SW480 (cell line): ENCODE measurements around the gene OSBPL5.
A peak's percentile ranks its signal among the peaks of the same experiment; 100 is the strongest.

Source experiments
- DNase-seq: peaks from one replicate; pipeline ENCODE4 v3.0.0-alpha.2; 2016; ENCODE audit warnings: low spot score

Gene OSBPL5

DNA sequence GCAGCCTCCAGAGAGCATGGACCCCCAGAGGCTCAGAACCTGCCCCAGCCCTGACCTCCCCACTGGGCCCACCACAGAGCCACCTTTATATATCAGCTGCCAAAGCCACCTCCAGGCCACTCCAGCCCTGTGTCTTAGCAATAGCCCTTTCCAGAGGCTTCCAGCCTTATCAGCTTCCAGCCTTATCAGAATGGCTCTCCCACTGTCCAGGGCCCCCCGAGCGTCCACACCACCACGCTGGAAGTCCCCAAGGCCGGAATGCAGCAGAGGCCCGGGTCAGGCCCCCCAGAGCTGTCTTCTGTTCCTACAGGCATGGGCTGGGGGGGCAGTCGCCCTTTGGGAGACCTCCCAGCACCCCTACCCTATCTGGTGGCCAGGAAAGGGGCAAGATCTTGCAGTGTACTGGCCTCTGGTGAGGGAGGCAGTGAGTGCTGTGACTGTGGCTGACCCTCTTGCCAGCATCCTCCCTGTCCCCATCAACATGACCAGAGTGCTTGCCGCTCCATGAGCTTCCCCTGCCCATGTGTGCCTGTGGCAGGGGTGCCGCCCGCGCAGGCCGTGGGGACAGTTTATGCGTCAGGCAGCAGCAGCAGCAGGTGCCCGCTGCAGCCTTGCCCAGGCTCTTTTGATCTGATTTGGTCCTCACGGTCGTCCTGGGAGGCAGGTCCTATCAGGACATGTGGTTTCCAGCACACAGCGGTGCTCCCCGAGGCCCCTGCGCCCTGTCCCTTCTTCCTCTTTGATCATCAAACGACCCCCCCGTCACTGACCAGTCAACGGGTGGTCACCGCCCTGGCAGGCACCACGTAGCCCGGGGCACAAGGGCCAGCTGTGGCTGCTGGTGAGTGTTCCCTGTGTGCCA is 15.9 kb downstream of the OSBPL5 start:
- peak; percentile 31 for DNase-seq

DNA sequence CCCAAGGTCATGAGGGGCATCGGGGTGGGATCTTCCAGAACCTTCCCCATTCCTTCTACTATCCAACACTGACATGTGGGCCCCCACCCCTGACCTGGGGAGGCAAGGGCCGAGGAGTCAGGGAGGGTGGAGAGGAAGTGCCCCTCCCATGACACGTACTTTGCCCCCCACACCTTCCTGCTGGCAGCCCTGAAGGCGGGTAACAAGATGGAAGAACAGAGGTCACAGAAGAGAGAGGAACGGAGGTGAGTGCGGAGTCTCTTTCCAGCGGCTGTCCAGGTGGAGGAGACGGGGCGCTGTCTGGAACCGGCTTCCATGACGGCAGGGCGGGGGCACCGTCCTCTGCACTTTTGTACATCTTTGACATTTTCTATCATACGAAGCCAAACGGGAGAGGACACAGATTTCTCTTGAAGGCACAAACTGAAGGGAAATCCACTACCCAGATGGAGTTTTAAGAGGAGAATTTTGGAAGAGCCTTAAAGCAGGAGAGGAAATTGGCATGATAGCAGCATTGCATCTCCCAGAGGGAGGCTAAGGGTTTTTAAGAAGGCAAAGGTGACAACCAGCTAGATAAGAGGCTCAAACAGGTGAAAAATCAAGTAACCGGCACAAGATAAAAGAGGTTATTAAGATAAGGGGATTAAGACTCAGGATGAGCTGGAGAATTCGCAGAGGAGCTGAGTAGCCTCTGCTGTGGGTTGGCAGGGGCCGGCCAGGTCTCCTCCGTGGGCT is 16.7 kb downstream of the OSBPL5 start:
- no peak for DNase-seq

GRCh38 chr11:3147626-3148025 is 17.5 kb downstream of the OSBPL5 start:
- DNase-seq, result no peak

DNA sequence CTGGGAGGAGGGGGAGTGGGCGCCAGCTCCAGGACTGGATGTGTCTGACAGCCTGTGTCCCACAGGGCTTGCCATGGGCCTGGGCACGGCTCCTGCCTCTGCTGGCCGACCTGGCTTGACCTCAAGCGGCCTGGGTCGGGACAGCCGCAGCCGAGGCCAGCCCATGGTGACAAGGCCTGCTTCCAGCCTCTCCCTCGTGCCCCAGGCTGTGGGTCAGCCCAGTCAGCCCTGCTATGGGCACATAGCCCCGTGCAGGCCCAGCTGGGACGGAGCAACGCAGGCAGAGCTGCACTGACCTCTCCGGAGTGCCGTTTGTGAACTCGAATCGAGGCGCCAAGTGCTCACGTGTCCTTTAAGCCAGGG is 17.9 kb downstream of the OSBPL5 start:
- DNase-seq, result no peak

DNA sequence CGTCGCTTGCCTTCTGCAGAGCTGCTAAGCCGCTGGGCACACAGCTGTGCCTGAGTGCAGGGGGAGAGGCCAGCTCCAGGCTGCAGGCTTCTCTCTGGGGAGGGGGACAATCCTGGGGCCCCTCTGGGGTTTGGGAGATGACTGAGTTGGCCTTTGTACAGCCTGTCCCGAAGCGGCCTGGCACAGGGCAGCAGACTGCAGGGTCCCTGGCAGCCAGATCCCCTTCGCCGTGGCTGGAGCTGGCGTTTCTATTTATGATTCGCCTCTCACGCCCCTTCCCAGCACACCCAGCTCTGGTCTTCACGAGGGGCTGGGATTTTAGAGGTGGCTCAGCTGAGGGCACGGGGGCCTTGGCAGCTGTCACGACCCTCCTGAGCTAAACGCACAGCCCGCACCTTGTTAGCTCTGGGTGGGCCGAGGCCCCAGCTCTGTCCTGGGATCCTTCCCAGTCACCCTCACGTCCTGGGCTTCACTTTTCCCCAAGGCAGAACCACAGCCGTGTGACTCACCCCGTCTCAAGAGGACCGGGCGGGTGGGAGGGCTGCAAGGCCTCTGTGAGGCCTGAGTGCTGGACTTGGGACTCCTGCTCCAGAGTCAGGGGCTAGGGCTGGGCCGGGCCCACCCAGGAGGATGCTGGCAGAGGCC is 18.4 kb downstream of the OSBPL5 start:
- DNase-seq, result no peak

- DNase-seq, result no peak
Measured at GRCh38 chr11:3145206-3145520, 19.9 kb downstream of the OSBPL5 start.

DNA sequence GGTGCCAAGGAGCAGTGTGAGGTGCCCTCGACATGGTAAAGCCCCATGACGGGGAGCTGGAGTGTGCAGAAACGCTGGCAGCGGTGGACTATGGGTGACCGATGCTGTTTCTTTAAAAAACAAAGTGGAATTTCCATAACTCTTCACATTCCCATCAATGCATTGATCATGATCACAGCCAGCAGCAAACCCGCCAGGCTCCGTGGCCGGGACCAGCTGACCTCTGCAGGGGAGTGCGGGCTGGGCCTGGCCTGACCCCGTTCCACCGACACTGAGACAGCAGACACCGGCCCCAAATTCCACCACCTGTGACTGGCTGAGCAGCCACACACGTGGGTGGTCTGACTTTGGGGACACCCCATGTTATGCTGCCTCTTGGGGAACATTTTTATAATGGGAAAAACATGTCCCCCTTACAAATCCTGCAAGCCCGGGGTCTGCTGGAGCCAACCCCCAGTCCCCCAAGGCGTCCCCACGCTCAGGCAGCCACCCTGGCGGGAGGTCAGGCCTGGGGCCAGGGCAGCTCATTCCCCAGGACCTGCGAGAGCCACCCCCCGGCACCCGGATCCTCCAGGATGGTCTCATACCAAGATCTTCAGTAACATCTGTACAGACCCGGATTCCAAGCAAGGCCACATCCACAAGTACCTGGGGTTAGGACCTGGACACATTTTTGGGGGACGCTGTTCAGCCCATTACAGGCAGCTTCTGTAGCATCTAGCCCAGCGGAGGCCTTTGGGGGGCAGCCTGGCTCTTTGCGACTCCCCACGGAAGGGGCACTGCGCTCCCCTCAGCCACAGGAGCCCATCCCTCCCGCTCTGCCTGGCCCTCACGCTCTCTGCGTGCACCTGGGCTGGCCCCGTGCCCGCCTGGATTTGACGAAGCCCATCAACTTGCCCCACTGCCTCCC is 20.6 kb downstream of the OSBPL5 start:
- DNase-seq, result no peak

GRCh38 chr11:3143136-3143880 is 21.8 kb downstream of the OSBPL5 start:
- no peak for DNase-seq

DNA sequence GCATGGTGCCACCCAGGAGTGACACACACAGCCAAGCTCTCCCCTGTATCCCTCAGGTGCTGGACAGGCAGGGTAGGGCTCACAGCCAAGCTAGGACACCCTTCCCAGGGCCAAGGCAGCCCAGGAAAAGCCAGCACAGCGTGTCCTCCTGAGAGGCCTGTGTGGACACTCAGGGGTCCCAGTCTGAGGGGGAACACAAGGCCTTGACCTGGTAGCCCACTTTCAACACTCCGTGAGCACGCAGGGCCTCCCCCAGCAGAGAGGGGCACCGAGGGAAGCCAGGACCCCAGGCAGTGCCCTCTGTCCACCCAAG is 24.9 kb downstream of the OSBPL5 start:
- DNase-seq, result no peak

DNA sequence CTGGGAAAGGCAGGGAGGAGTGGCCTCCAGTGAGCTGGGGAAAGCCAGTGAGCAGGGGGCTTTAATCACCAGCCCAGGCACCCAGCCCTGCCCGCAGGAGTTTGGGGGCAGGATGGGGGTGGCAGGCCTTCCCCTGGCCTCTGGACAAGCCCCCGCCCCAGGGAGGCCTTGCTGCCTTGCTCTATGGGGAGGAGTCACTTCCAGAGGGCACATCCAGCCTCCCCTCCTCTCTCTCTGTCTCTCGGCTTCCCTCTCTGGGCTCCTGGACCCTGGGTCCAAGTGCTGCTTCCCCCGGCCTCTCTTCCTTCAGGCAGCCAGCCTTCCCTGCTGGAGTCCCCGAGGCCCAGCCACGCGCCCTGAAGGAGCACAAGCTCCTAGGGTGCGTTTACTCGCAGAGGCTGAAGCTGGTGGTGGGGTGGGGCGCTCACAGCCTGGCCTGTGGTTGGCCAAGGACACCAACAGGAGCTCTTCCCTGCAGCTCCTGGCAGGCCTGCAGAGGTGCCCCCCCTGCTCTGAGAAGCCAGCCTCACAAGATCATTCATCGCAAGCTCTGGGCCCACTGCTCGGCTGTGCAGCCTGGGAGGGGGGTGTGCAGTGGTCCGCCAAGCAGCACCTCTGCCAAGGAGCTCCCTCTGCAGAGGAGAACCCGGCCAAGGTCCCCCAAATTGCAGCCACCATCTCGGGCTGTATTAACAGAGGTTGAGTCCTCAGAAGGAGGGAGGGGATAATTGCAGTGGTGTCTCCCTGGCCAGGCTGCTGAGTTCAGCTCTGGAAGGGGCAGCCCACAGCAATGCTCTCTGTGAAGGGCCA is 25.4 kb downstream of the OSBPL5 start:
- DNase-seq, result no peak

DNA sequence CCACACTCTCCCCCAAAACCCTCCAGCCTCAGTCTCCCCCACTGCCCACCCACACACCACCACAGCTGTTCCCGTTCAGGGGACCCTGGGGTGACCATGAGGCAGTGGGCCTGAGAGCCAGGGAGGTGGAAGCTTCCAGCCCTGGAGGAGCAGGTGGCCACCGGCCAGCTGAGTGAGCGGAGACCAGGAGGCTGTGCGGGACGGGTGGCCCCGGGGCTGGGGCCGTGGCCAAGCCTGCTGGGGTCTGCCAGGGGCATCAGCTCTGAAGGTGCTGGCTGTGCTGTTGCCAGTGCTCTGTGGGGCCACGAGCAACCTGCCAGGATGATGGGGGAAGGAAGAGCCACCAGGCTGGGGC is 26.0 kb downstream of the OSBPL5 start:
- no peak for DNase-seq

GRCh38 chr11:3138178-3139085 is 26.7 kb downstream of the OSBPL5 start:
- DNase-seq, result no peak

- DNase-seq, result no peak
Measured at GRCh38 chr11:3137486-3138177, 27.5 kb downstream of the OSBPL5 start.

DNA sequence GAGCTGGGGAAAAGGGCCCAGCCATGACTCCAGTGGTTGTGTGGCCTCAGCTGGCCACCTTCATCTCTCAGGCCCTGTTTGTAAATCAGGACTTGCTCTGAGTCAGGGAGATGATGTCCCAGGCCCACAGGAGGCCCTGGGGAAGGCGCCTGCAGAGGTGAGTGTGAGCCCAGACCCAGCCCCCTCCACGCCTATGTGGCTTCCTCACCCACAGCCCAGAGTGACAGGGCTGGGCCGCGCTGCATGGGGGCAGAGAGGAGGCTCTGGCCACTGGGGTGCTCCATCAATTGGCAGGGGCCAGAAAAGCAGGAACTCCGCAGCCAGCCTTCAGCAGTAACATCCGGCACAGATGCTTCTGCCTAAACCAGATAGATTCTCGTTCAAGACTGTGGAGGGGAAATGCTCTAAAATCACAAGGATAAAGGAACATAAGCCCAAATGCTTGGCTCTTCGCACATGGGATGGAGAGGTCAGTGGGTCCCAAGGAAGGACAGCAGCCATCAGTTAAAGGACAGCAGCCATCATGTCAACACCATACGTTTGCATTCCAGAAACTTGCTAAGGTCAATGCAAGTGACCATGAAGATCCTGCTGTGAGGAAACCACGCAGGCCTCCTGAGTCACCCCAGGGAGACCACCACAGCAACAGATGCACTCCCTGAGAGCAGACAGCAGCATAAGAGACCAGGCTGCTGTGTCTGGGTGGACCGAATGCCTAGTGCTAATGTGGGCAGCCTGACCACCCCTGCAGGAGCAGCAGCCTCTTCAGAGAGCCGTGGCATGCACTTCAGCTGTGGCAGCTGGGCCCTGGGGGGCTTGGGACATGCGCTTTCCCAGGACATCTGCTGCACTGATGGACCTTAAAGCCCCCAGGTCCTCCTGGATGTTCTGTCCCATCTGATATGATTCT is 28.3 kb downstream of the OSBPL5 start:
- no peak for DNase-seq

GRCh38 chr11:3135481-3136440 is 29.3 kb downstream of the OSBPL5 start:
- no peak for DNase-seq

GRCh38 chr11:3134651-3135480 is 30.2 kb downstream of the OSBPL5 start:
- DNase-seq, result no peak
